ENCODE results near the gene ANGPTL2.

The ANGPTL2 gene

DNA sequence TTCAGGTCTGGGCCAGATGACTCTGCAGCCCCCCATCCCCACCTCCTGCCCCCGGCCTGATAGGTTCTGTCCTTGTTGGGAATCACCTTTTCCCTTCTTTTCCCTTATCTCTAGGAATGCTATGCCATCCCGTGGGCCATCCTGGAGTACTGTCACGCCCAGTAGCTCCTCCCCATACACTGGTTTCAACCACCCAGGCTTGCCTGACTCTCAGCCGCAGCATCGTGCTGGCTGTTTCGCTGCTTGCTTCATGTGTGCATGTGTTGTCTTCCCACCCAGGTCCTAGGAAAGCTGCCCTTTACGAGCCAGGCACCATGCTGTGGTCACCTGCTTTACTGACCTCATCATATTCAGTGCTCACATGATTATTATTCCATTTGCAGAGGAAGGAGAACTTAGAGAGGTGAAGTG is 71.8 kb downstream of the ANGPTL2 start:
- TF ChIP-seq GATA1 (IDR thresholded peaks at IDR 0.05; ENCODE audit: low read depth, low read length) (no peak), POLR2A (IDR thresholded peaks at IDR 0.05; ENCODE audit: low read length) (no peak)
- no peak for DNase-seq

DNA sequence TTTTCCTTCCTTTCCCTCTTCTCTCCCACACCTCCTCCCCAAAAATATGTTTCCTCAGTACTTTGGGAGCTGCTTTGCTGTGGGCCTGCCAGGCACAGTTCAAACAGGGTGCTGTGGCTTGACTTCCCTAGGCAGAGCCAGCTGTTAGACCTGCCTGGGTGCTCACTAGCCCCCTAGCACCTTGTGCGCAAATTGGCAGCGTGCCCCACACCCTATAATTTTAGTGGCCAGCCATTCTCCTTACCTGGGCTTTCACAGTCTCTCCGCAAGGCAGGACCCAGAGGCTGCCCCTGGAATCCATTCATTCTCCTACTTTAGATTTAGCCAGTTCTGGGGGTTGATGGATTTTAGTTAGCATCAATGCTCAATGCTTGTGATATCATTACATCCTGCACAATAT is 72.3 kb downstream of the ANGPTL2 start:
- TF ChIP-seq GATA1 (IDR thresholded peaks at IDR 0.05; ENCODE audit: low read depth, low read length) (no peak), POLR2A (IDR thresholded peaks at IDR 0.05; ENCODE audit: low read length) (no peak)
- no peak for DNase-seq

DNA sequence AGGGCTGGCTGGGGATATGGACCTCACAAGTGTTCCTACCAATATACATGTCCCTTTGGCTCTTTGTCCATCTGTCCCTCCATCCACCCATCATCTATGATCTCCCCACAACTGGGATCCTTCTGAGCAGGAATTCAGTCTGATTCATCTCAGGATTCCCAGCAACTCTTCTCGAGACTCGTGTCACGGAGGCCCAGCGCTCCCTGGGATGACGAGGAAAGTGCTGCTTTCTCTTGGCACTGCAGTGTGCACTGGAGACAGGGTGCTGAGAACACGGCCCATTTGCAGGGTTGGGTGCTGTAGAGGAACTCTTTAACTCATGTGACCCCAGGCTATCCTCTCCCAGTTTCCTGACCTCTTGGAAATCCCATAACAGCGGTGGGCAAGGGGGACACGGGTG is 72.9 kb downstream of the ANGPTL2 start:
- TF ChIP-seq GATA1 (IDR thresholded peaks at IDR 0.05; ENCODE audit: low read depth, low read length) (no peak), POLR2A (IDR thresholded peaks at IDR 0.05; ENCODE audit: low read length) (no peak)
- DNase-seq: no peak

DNA sequence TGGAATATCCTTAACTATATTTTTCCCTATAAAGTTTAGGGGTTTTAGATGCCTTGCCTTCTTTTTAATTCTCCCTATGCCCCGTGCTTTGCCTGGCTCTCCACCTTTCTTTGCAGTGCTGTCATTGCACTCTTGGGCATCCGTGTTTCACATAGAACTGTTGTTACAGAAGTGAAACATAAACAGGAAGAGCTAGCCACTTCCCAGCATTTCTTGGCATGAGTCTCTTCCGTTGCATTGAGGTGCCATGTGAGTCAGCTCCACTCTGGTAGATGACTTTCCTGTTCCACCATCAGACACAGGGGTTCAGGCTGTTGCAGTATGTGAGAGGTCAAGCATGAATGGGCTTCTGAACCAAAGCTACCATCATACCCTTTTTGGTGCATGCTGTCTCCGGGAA is 73.4 kb downstream of the ANGPTL2 start:
- TF ChIP-seq POLR2A (IDR thresholded peaks at IDR 0.05; ENCODE audit: low read length) (no peak), GATA1 (IDR thresholded peaks at IDR 0.05; ENCODE audit: low read depth, low read length) (no peak)
- DNase-seq: no peak

DNA sequence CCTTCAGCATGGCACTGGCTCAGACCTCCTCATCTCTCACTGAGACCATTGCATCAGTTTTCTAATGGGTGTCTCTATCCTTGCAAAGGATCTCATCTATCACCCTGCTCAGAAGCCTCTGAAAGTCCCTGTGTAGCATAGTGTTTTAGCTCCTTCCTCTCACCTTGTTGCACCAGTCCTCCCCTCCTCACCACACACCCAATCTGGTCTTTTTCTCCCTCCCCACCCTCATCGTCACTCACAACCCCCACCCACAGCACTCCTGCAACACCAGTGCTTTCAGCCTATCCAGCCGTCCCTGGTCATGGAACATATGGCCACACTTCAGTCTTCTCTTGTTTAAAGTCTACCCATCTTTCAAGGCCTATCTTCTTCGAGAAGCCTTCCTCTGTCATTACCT is 74.5 kb downstream of the ANGPTL2 start:
- no peak for TF ChIP-seq GATA1 (IDR thresholded peaks at IDR 0.05; ENCODE audit: low read depth, low read length)
- TF ChIP-seq POLR2A (IDR thresholded peaks at IDR 0.05; ENCODE audit: low read length): no peak
- DNase-seq: no peak

DNA sequence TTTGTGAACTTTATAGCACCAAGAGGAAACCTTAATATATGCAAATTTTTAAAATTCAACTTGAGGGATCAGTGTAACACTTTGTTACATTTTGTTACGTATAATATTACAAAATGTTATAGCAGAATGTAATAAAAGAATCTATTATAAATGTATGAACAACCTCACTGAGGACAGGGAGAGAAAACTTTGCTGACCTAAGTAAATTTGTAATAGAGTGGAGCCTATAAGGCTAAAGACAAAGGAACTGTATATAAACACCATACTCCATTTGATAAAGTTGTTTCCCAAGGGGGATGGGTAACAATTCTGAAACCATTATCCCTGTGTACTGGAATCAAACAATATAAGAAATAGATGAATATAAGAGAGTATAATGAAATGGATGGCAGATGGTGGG is 77.3 kb downstream of the ANGPTL2 start:
- no peak for DNase-seq
- TF ChIP-seq POLR2A (IDR thresholded peaks at IDR 0.05; ENCODE audit: low read length) (no peak), GATA1 (IDR thresholded peaks at IDR 0.05; ENCODE audit: low read depth, low read length) (no peak)

DNA sequence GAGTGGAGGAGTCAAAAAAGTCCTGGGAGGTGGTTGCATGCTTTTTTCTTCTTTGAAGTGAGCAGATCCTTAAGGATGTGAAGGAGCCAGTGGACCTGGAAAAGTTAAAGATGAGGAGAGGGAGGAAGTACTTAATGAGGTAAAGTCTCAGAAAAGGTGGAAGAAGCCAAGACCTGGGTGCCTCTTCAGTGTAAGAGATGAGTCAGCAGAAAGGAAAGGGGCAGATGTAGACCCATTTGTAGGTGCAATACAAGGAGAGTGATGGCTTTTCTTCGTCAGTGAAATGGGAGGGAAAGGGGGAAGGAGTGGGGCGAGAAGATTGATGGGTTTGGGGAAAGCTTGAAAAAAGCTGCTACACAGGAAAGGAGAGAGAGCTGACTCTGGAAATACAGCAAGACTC is 82.9 kb downstream of the ANGPTL2 start:
- DNase-seq: no peak
- TF ChIP-seq GATA1 (IDR thresholded peaks at IDR 0.05; ENCODE audit: low read depth, low read length): no peak
- TF ChIP-seq POLR2A (IDR thresholded peaks at IDR 0.05; ENCODE audit: low read length): no peak

DNA sequence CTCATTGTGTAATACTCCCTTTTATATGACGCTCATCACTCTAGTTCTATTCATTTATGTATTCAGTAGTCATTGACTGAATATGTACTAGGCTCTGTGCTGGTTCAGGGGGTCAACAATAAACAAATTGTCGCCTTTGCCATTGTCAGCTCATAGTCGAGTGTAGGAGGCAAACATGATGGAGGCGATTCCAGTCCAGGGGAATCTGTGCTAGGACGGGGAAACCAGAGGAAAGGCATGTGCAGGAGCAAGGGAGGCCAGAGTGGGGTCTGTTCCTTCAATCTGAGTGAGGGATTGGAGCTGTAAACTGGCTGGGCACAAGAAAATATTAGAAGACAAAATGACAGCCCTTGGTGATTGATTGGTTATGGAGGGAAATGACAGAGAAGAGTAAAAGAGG is 83.9 kb downstream of the ANGPTL2 start:
- no peak for DNase-seq
- TF ChIP-seq POLR2A (IDR thresholded peaks at IDR 0.05; ENCODE audit: low read length): no peak
- TF ChIP-seq GATA1 (IDR thresholded peaks at IDR 0.05; ENCODE audit: low read depth, low read length): no peak

Data from erythroblast (primary cell).